Activated naive CD8-positive, alpha-beta T cell treated with anti-CD3 and anti-CD28 coated beads, Interleukin-2, amount 50 U/mL, for 24 hours (primary cell): ENCODE results near the gene PNISR.
"Not testable (repeated sequence)": the region's sequence is repeated elsewhere in the genome, so short reads cannot be mapped to it uniquely, and the experiment has no call there.

Source experiments
- ATAC-seq: fragments of 150-1000 bp; cut with Tn5 transposase; one replicate; pipeline ENCODE4 v1.10.0; 2021
- DNase-seq: peaks from one replicate; pipeline ENCODE4 v3.0.0; 2021
- H3K27ac Mint-ChIP-seq: one replicate; pipeline ENCODE4 v1.8.0; 2021; ENCODE audit warnings: mild to moderate bottlenecking, mixed read lengths
- H3K27me3 Mint-ChIP-seq: one replicate; pipeline ENCODE4 v1.8.0; 2021; ENCODE audit warnings: mixed read lengths
- H3K36me3 Mint-ChIP-seq: one replicate; pipeline ENCODE4 v1.8.0; 2021; ENCODE audit warnings: low read depth, mixed read lengths
- H3K4me1 Mint-ChIP-seq: one replicate; pipeline ENCODE4 v1.8.0; 2021; ENCODE audit warnings: mixed read lengths
- H3K4me3 Mint-ChIP-seq: one replicate; pipeline ENCODE4 v1.8.0; 2021; ENCODE audit warnings: mild to moderate bottlenecking, moderate library complexity, mixed read lengths
- H3K9me3 Mint-ChIP-seq: one replicate; pipeline ENCODE4 v1.8.0; 2021; ENCODE audit warnings: mixed read lengths

PNISR gene, protein sequence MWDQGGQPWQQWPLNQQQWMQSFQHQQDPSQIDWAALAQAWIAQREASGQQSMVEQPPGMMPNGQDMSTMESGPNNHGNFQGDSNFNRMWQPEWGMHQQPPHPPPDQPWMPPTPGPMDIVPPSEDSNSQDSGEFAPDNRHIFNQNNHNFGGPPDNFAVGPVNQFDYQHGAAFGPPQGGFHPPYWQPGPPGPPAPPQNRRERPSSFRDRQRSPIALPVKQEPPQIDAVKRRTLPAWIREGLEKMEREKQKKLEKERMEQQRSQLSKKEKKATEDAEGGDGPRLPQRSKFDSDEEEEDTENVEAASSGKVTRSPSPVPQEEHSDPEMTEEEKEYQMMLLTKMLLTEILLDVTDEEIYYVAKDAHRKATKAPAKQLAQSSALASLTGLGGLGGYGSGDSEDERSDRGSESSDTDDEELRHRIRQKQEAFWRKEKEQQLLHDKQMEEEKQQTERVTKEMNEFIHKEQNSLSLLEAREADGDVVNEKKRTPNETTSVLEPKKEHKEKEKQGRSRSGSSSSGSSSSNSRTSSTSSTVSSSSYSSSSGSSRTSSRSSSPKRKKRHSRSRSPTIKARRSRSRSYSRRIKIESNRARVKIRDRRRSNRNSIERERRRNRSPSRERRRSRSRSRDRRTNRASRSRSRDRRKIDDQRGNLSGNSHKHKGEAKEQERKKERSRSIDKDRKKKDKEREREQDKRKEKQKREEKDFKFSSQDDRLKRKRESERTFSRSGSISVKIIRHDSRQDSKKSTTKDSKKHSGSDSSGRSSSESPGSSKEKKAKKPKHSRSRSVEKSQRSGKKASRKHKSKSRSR

DNA sequence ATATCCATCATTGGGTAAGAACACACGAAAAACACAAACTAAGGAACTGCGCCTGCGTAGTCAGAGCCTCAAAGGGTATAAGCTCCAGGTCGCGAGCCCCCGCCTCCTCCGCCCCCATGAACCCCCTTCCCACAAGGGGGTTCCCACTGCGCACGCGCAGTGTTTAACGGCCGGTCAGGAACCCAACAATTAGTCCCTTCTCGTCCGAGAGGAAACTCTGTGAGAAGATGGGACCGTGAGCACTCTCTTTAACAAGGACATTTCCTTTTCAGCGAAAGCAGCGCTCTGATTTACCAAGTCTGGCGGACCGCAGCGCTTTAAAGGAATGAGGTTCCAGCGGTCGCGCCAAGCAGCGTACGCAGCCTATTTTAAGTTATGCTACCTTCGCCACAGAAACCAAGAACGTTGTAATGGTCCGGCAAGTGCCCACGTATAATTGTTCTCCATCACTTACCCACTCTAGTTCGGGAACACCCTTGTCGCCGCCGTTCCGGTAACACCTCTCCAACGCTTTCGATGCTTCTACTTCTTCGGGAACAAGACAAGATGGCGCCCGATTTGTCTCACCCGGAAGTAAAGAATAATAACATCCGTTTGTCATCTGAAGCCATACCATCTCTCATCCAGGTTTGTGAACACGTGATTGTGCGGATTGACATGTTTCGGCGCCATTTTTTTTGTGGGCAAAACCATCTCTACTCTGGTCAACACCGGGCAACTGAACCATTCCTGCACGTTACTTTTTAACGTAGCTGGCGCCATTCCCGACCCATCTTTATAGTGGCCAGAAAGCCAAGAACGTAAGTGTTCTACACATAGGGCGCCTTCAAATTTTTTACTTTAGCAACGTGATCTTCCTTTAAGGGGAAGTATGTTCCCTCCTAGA lies at the start of gene PNISR:
Gene PNISR, minus strand, starts transcription at position 548 of the 886 bp plus-strand sequence. CDS start 10,649 bp downstream, outside the sequence.
- H3K36me3 Mint-ChIP-seq, result peaks cover 29% of the 10 kb centered on the region
- H3K27ac Mint-ChIP-seq, result peak within 1 kb of the TSS; percentile 98
- no peaks in the 10 kb centered on the region for H3K9me3 Mint-ChIP-seq
- H3K4me3 Mint-ChIP-seq, result peak within 1 kb of the TSS; percentile 92
- ATAC-seq, result peak; percentile 92
- H3K27me3 Mint-ChIP-seq, result no peaks in the 10 kb centered on the region
- peaks cover 69% of the 10 kb centered on the region for H3K4me1 Mint-ChIP-seq
- peak; percentile 84 for DNase-seq

DNA sequence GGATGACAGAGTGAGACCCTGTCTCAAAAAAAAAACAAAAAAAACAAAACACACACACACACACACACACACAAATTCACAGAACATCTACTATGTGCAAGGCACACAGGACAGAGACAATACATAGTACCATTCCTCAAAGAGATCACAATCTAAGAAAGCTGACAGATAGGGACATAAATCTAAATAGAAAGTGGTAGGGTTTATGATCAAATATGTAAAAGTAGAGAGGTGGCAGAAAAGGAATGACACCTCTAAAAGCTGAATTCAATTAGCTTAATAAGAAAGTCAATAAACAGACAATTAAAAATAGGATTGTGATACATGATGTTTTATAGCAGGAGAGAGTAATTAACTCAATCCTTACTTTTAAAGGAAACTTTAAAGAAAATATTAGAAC lies 48.6 kb upstream of the PNISR start:
- no peak overlapping the region for H3K27ac Mint-ChIP-seq
- DNase-seq (no peak), ATAC-seq (no peak)

DNA sequence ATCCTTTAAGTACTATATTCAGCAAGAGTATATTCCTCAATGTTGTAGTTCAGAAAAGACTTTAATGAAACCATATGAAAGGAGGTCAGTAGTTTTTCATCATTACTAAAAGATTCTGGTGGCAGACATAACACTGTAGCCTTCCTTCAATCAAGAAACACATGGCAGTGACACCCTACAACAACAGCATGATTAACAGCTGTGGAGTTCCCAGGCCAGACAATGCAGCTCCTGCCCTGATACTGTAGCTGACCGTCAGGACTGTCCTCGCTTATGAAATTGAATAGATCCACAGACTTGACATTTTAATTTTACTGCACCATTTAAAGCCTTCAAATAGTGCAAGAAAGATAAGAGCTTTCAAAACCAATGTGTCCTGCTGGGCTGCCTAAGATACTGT lies 46.5 kb upstream of the PNISR start:
- H3K27ac Mint-ChIP-seq, result no peak overlapping the region
- H3K4me1 Mint-ChIP-seq, result no peaks in the 10 kb centered on the region
- ATAC-seq (no peak), DNase-seq (no peak)
- no peak overlapping the region for H3K4me3 Mint-ChIP-seq
- peaks cover 18% of the 10 kb centered on the region for H3K36me3 Mint-ChIP-seq
- H3K9me3 Mint-ChIP-seq, result no peaks in the 10 kb centered on the region
- no peaks in the 10 kb centered on the region for H3K27me3 Mint-ChIP-seq

More for the DNA sequence above, 48.6 kb upstream of the PNISR start:
- Mint-ChIP-seq H3K9me3 (no peaks in the 10 kb centered on the region), H3K27me3 (no peaks in the 10 kb centered on the region), H3K4me3 (no peak overlapping the region), H3K4me1 (no peaks in the 10 kb centered on the region), H3K36me3 (peaks cover 20% of the 10 kb centered on the region)

DNA sequence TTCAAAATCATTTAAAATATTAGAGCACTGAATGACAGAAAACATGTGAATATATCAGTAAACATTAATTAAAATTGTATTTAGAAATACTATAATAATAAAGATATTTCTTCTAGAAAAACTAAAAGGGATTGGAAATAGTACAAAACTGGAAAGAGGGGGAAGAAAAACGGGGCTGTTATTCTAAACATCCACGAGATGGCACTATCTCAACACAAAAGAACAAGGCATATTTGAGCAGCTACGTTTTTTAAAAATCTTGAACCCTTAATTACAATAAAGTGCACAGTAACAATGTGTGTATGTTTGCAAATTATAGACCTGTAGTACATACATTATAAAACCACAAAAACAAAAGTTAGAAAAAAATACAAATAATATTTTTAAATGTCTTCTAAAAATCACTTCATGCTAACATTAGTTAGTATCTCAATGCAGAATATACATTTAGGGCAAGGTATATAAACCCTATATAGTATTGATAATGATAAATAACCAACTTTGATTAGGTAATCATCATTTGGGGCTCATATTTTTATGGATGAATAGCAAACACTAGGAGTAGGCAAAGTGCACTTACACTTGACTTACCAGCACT lies 42.5 kb upstream of the PNISR start:
- Mint-ChIP-seq H3K4me3 (no peak overlapping the region), H3K4me1 (no peaks in the 10 kb centered on the region), H3K27me3 (no peaks in the 10 kb centered on the region), H3K27ac (no peak overlapping the region), H3K9me3 (no peaks in the 10 kb centered on the region), H3K36me3 (peaks cover 15% of the 10 kb centered on the region)
- ATAC-seq (no peak), DNase-seq (no peak)

DNA sequence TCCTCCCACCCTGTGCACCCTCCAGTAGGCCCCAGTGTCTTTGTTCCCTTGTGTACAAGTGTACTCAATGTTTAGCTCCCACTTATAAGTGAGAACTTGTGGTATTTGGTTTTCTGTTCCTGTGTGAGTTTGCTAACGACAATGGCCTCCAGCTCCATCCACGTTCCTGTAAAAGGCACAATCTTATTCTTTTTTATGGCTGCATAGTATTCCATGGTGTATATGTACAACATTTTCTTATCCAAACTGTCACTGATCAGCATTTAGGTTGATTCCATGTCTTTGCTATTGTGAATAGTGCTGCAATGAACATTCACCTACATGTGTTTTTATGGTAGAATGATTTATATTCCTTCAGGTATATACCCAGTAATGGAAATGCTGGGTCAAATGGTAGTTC lies 34.0 kb upstream of the PNISR start:
- not testable (repeated sequence) for H3K27ac Mint-ChIP-seq, H3K27me3 Mint-ChIP-seq, H3K4me3 Mint-ChIP-seq, H3K9me3 Mint-ChIP-seq, ATAC-seq, DNase-seq, H3K4me1 Mint-ChIP-seq
- H3K36me3 Mint-ChIP-seq, result peaks cover 42% of the 10 kb centered on the region

DNA sequence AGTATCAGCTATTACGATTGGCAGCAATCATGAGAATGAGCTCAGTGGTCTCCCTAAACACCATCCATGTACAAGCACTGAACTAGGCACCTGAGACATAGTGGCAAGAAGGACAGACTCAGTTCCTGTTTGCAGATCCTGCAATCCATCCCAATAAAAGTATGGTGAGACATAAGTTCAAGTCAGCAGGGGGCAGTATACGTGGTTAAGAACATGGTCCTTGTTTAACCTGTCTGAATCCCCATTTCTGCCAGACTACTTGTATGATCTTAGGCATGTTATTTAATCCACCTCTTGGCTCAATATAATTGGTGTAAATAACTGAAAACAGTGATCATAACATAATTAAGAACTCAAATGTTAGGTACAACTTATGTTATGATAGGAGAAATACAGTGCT lies 33.2 kb upstream of the PNISR start:
- H3K27ac Mint-ChIP-seq, result no peak overlapping the region
- no peaks in the 10 kb centered on the region for H3K27me3 Mint-ChIP-seq
- H3K4me1 Mint-ChIP-seq, result no peaks in the 10 kb centered on the region
- peaks cover 46% of the 10 kb centered on the region for H3K36me3 Mint-ChIP-seq
- ATAC-seq (no peak), DNase-seq (peak; percentile 3)
- H3K9me3 Mint-ChIP-seq, result peaks cover 11% of the 10 kb centered on the region
- H3K4me3 Mint-ChIP-seq, result no peak overlapping the region

DNA sequence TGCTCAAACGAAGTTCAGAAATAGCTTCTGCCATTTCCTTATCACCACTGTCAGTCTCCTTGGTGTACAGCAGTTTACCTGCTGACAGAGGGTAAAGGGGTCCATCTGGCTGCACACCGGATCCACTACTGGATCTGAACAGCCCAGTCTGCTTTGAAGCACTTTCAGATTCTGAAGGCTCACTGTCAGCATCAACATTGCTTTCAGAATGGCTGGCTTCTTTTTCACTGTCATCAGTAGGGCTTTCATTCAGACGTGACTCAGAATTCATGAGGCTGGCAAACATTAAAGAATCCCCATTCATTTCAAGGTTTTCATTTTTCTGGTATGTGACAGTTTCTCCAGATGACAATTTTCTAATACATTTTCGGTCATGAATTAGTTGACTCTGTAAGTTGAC lies 21.0 kb upstream of the PNISR start:
- H3K4me1 Mint-ChIP-seq, result no peaks in the 10 kb centered on the region
- peaks cover 8% of the 10 kb centered on the region for H3K9me3 Mint-ChIP-seq
- H3K36me3 Mint-ChIP-seq, result peaks cover 45% of the 10 kb centered on the region
- DNase-seq, result no peak
- no peak overlapping the region for H3K27ac Mint-ChIP-seq
- no peak overlapping the region for H3K4me3 Mint-ChIP-seq
- no peak for ATAC-seq
- H3K27me3 Mint-ChIP-seq, result no peaks in the 10 kb centered on the region

DNA sequence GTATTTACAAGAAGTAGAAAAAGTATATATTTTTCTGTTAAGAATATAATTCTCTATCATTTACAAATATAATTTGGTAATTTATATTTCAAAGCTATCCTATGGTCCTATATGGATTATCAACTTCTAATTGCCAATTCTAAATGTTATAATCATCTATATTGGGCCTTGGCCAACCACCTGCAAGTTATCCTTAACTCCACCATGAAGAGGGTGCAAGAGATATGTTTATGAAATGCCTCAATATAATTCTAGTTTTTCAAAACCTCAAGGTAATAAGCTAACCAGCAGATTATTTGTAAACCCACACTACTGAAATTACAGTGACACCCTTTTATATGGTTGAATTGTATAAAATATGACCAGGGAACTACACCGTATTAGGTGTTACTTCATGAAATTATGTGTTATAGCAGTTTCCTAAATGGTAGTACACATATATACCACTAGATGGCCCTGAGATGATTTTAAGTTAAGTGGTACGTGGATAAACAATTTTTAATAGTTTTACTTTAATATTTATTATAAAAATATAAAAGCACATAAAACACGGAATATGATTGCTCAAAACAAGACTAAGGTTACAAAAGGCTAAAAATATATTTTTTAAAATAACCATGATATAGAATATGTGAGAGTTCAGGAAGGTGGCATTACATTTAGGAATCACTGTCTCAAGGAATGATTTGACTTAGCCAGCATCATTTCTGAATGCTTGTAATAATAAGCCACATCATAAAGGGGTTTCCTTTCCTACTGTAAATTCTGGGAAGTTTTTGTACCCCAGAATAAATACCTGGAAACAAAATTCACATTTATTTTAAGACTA lies 9.8 kb upstream of the PNISR start:
- ATAC-seq, result peak; percentile 46
- peaks cover 7% of the 10 kb centered on the region for H3K36me3 Mint-ChIP-seq
- no peaks in the 10 kb centered on the region for H3K4me1 Mint-ChIP-seq
- no peak for DNase-seq
- H3K9me3 Mint-ChIP-seq, result no peaks in the 10 kb centered on the region
- no peak overlapping the region for H3K27ac Mint-ChIP-seq
- no peak overlapping the region for H3K4me3 Mint-ChIP-seq
- H3K27me3 Mint-ChIP-seq, result no peaks in the 10 kb centered on the region

DNA sequence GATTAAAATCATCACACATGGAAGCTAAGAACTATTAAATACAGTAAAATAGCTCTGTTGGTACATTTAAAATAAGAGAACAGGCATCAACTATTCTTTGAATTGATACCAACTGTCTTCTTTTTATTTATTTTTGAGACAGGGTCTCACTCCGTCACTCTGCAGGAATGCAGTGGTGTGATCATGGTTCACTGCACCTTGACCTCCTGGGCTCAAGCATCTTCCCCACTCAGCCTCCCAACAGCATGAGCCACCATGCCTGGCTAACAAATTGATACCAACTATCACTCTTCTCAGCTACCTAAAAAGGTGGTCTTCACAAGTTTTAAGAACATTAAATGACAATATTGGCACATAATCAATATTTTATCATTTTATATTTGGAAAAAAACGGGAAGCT lies 7.8 kb upstream of the PNISR start:
- no peak for DNase-seq
- peaks cover 10% of the 10 kb centered on the region for H3K36me3 Mint-ChIP-seq
- H3K9me3 Mint-ChIP-seq, result no peaks in the 10 kb centered on the region
- no peak overlapping the region for H3K27ac Mint-ChIP-seq
- no peak for ATAC-seq
- H3K4me1 Mint-ChIP-seq, result peaks cover 1% of the 10 kb centered on the region
- H3K27me3 Mint-ChIP-seq, result no peaks in the 10 kb centered on the region
- H3K4me3 Mint-ChIP-seq, result no peak overlapping the region

DNA sequence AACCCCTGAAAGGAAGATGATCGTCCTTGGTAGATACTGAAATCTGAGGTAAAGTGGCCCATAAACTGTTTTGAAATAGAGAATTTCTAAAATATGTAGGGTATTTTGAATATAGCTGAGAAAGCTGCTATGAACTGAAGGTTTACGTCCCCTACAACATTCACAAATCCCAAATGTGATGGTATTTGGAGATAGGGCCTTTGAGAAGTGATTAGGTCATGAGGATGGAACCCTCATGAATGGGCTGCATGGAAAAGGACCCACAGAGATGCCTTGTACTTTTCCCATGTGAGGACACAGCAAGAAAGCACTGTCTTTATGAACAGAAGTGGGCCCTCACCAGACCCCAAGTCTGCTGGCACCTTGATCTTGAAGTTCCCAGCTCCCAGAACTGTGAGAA lies 6.8 kb upstream of the PNISR start:
- ATAC-seq (no peak), DNase-seq (no peak)
- Mint-ChIP-seq H3K9me3 (no peaks in the 10 kb centered on the region), H3K27me3 (no peaks in the 10 kb centered on the region), H3K4me3 (no peak overlapping the region), H3K36me3 (peaks cover 10% of the 10 kb centered on the region), H3K4me1 (peaks cover 11% of the 10 kb centered on the region), H3K27ac (no peak overlapping the region)

DNA sequence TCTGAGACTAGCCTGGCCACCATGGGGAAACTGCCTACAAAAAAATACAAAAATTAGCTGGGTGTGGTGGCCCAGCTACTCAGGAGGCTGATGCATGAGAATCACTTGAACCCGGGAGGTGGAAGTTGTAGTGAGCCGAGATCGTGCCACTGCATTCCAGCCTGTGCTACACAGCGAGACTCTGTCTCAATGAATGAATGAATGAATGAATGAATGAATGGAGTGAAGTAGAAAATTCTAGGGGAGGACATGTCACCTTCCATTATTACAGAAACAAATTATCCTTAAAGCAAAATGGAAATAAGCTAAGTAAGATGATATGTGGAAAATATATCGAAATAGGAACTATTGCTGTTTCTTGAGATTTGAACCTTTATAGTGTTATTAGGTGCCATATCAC lies 2.9 kb upstream of the PNISR start:
- Mint-ChIP-seq H3K36me3 (peaks cover 19% of the 10 kb centered on the region), H3K27me3 (no peaks in the 10 kb centered on the region), H3K27ac (no peak overlapping the region), H3K4me1 (peaks cover 42% of the 10 kb centered on the region), H3K4me3 (no peak overlapping the region), H3K9me3 (no peaks in the 10 kb centered on the region)
- no peak for DNase-seq
- no peak for ATAC-seq

DNA sequence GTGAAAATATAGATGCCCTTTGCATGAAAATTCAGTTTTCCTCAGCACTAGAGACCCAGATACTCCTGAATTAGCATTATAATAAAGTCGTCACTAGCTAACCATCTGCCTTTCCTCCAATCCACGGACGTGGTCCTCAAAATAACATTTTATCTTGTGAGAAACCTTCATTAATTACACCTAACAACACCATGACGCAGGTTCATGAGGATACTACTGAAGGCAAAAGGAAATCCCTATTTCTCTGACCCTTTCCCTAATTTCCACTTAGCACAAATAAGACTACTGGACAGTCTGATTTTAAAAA lies 1.3 kb upstream of the PNISR start:
- ATAC-seq (no peak), DNase-seq (no peak)
- peak overlapping the region; percentile 92 for H3K4me3 Mint-ChIP-seq
- H3K4me1 Mint-ChIP-seq, result peaks cover 56% of the 10 kb centered on the region
- H3K27ac Mint-ChIP-seq, result peak overlapping the region; percentile 98
- peaks cover 26% of the 10 kb centered on the region for H3K36me3 Mint-ChIP-seq
- H3K9me3 Mint-ChIP-seq, result no peaks in the 10 kb centered on the region
- no peaks in the 10 kb centered on the region for H3K27me3 Mint-ChIP-seq

DNA sequence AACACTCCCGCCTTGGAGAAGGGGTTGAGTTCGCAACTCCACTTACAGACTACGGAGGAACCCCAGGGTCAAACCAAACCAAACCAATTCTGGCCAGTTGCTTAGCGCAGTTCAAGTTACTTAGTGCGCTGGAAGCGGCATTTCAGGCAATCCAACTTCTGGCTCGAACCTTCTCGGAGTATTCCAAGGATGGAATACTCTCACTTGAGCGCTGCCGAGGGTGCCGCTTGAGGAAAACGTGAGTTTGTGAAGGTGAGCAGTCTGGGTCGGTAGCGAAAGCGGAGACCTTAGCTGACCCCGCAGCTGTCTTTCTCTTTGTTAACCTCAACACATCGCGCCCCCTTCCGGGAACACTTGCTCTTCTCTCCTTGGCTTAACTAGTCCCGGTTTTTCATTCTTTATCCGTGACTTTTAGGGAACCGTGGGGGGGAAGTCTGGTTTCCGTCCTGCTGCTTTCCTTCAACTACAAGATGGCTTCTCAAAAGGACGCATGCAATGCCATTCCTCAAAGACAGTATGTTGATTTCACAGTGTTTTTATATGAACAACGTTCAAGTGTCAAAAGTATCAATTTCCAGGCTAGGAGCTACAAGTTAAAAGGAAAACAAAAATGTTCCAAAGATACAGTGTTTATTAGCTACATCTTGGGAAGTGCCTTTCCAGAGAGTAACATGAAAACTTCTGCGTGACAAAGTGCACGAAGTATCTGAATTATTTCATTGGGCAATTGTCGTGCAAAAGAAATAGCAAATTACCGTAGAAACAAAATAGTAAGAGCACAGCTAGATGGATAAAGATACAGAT lies 741 bp upstream of the PNISR start:
- peak overlapping the region; percentile 98 for H3K27ac Mint-ChIP-seq
- H3K4me1 Mint-ChIP-seq, result peaks cover 62% of the 10 kb centered on the region
- DNase-seq (peak; percentile 79), ATAC-seq (peak; percentile 66)
- peaks cover 31% of the 10 kb centered on the region for H3K36me3 Mint-ChIP-seq
- H3K9me3 Mint-ChIP-seq, result no peaks in the 10 kb centered on the region
- peak overlapping the region; percentile 92 for H3K4me3 Mint-ChIP-seq
- no peaks in the 10 kb centered on the region for H3K27me3 Mint-ChIP-seq
